GM12878 (cell line): ENCODE results near the gene FOLH1. TPM values are rescaled to one million over a fixed set of nuclear protein-coding genes. Genes with fewer than 3 reads are reported as not detected.
"Not testable (repeated sequence)": the region's sequence is repeated elsewhere in the genome, so short reads cannot be mapped to it uniquely, and the experiment has no call there.

ENCODE experiments used
- ATAC-seq: fragments of 200-7000 bp; cut with Tn5 transposase; 3 replicates; pipeline ENCODE4 v1.9.1; 2020; ENCODE audit warnings: mild to moderate bottlenecking, moderate library complexity
- BruUV-seq: library from RNA; stranded (reverse); fragments of 400-500 nt; replicated peaks from 2 replicates; lab custom pipeline; 2021; lab: Mats Ljungman, UMichigan
- CTCF ChIA-PET: fragments of 300-600 bp; sonication (Branson Sonifier 250); formaldehyde crosslinking; extraction: SDS; loops from one replicate; lab custom pipeline; 2021; ENCODE audit warnings: inconsistent platforms; lab: Yijun Ruan, JAX
- POLR2A ChIA-PET: fragments of 350-600 bp; formaldehyde crosslinking; extraction: SDS; loops from one replicate; lab custom pipeline; 2021; ENCODE audit warnings: inconsistent platforms; lab: Charles Lee
- RAD21 ChIA-PET: fragments of 300-600 bp; sonication (Branson Sonifier 250); formaldehyde crosslinking; loops from one replicate; lab custom pipeline; 2023; ENCODE audit warnings: antibody characterized with exemption; ENCODE audit not compliant: unreplicated experiment; lab: Charles Lee
- SMC1A ChIA-PET: fragments of 300-600 bp; sonication (Branson Sonifier 250); formaldehyde crosslinking; loops from one replicate; lab custom pipeline; 2023; ENCODE audit not compliant: unreplicated experiment, uncharacterized antibody; lab: Charles Lee
- DNase-seq: peaks from one replicate; pipeline ENCODE4 v3.0.0-alpha.2; 2011; ENCODE audit warnings: low read depth, low spot score
- FAIRE-seq: peaks from 3 replicates; lab custom pipeline; 2011; peaks lifted over from hg19 to GRCh38; lab: Jason Lieb, UNC
- H2AFZ ChIP-seq: 2 replicates; pipeline ENCODE4 v1.6.0; 2011; ENCODE audit warnings: low read depth, low read length, control low read depth; ENCODE audit not compliant: control insufficient read depth
- H3K27ac ChIP-seq: 2 replicates; pipeline ENCODE4 v1.5.1; 2011; ENCODE audit warnings: control low read depth; ENCODE audit not compliant: control insufficient read depth, insufficient read depth
- H3K27me3 ChIP-seq, 2 experiments: replicated peaks in 1 of 2; 2 replicates each; pipeline versions ENCODE4 v1.6.0 to v1.6.1; 2011; ENCODE audit warnings: low read length in 1 of 2; ENCODE audit not compliant: control insufficient read depth in 2 of 2, insufficient read depth in 2 of 2
- H3K36me3 ChIP-seq, 2 experiments: 2 replicates each; pipeline ENCODE4 v1.5.1; 2011; ENCODE audit warnings: low read length in 1 of 2; ENCODE audit not compliant: control insufficient read depth in 2 of 2, insufficient read depth in 2 of 2
- H3K4me1 ChIP-seq: 2 replicates; pipeline ENCODE4 v1.6.1; 2011; ENCODE audit warnings: mild to moderate bottlenecking, low read length, moderate library complexity, mixed read lengths; ENCODE audit not compliant: control insufficient read depth, insufficient read depth
- H3K4me2 ChIP-seq: 2 replicates; pipeline ENCODE4 v1.6.0; 2011; ENCODE audit warnings: control low read depth; ENCODE audit not compliant: control insufficient read depth, insufficient read depth
- H3K4me3 ChIP-seq: fragments of 200-600 bp; sonication (generic); 2 replicates; pipeline ENCODE4 v1.5.1; 2016
- H3K79me2 ChIP-seq: 2 replicates; pipeline ENCODE4 v1.6.0; 2011; ENCODE audit warnings: low read length; ENCODE audit not compliant: control insufficient read depth, insufficient read depth
- H3K9ac ChIP-seq: 2 replicates; pipeline ENCODE4 v1.8.0; 2011; ENCODE audit warnings: low read length, control low read depth, mixed read lengths; ENCODE audit not compliant: control insufficient read depth, insufficient read depth
- H3K9me3 ChIP-seq: replicated peaks from 3 replicates; pipeline ENCODE4 v1.5.1; 2011; ENCODE audit warnings: mild to moderate bottlenecking, low read length; ENCODE audit not compliant: control insufficient read depth, insufficient read depth
- H4K20me1 ChIP-seq: 2 replicates; pipeline ENCODE4 v1.6.0; 2011; ENCODE audit not compliant: control insufficient read depth, insufficient read depth
- WGBS: methylation state at CpG from one replicate; pipeline ENCODE4 v1.1.6; 2016; ENCODE audit warnings: low lambda C conversion rate; ENCODE audit not compliant: insufficient replicate concordance, insufficient coverage; ENCODE audit errors: missing lambda C conversion rate; 5-methylcytosine and 5-hydroxymethylcytosine counted together
- in situ Hi-C: fragments of 300-500 bp; cut with MboI; formaldehyde crosslinking; loops from 9 replicates; pipeline ENCODE4 v1.14.3; 2018; ENCODE audit warnings: mixed read lengths
- intact Hi-C: fragments of 100-400 bp; cut with micrococcal nuclease; formaldehyde crosslinking; loops from one replicate; pipeline ENCODE4 v1.14.2; 2022; ENCODE audit not compliant: unreplicated experiment
- polyA plus RNA-seq, 11 experiments: library from polyadenylated mRNA; depleted of rRNA in 4 of 11; unstranded in 6 of 11; stranded (reverse) in 5 of 11; fragments of >200 nt; fragmentation: Nextera tagmentation in 4 of 11; fragmentation: Illumina TruSeq in 1 of 11; extraction: Ambion mirVana in 4 of 11; extraction: Trizol in 1 of 11; gene quantifications; 1 replicate in 1 of 11; 2 replicates in 10 of 11; pipeline versions ENCODE4 v1.2.1 to v1.2.3, GENCODE V29; 2011 to 2016; ENCODE audit warnings: inconsistent platforms in 2 of 11, missing spikeins in 2 of 11, low read depth in 1 of 11
- total RNA-seq, 4 experiments: library from RNA; depleted of rRNA in 3 of 4; stranded (reverse); fragments of >200 nt in 3 of 4; fragmentation: Illumina TruSeq in 1 of 4; extraction: Trizol in 1 of 4; gene quantifications; 2 replicates each; pipeline versions ENCODE4 v1.2.1 to v1.2.3, GENCODE V29; 2013 to 2021

Gene FOLH1
- total and polyA plus RNA-seq, 10 of the 15 experiments (the other 5 are each of a cell fraction or from before 2014, with no cell fraction given), result not detected

GRCh38 chr11:49186225-49186624 is 22.2 kb downstream of the FOLH1 start:
- POLR2A ChIA-PET, H3K4me2 ChIP-seq, in situ Hi-C loops, H3K9ac ChIP-seq, H3K79me2 ChIP-seq, H3K27me3 ChIP-seq, H3K9me3 ChIP-seq, ATAC-seq, RAD21 ChIA-PET, H3K4me3 ChIP-seq, BruUV-seq, H4K20me1 ChIP-seq, SMC1A ChIA-PET, CTCF ChIA-PET, H2AFZ ChIP-seq, H3K27ac ChIP-seq, intact Hi-C loops, H3K36me3 ChIP-seq, H3K4me1 ChIP-seq, FAIRE-seq, DNase-seq: not testable (repeated sequence)
- 19% methylated on average over 2 of the region's 2 CpGs for WGBS

DNA sequence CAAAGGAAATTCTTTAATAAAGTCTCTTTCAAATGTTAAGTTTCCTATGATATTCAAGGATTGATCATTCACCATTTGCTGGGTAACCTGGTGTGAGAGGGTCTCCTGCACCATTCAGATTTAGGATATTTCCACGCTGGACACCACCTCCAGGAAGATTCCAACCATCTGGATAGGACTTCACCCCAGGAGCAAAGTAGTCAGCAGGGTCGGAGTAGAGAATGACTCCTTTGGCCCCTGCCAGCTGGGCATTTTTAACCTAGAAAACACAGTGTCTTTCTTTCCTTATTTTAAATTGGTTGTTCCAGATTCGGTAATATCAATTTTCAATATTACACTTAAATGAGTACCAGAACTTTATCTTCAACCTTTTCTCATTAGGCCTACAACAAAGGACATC is 22.8 kb downstream of the FOLH1 start:
- H3K36me3 ChIP-seq, H3K9ac ChIP-seq, H3K4me1 ChIP-seq, H3K79me2 ChIP-seq, BruUV-seq, H3K4me2 ChIP-seq, in situ Hi-C loops, H3K27ac ChIP-seq, H3K4me3 ChIP-seq, ATAC-seq, RAD21 ChIA-PET, DNase-seq, CTCF ChIA-PET, intact Hi-C loops, H3K9me3 ChIP-seq, H4K20me1 ChIP-seq, SMC1A ChIA-PET, H2AFZ ChIP-seq, FAIRE-seq, H3K27me3 ChIP-seq, POLR2A ChIA-PET: not testable (repeated sequence)
- 1% methylated on average over 3 of the region's 3 CpGs for WGBS

GRCh38 chr11:49184756-49185155 is 23.6 kb downstream of the FOLH1 start:
- POLR2A ChIA-PET, H3K4me3 ChIP-seq, ATAC-seq, in situ Hi-C loops, H3K36me3 ChIP-seq, H3K9ac ChIP-seq, H3K27me3 ChIP-seq, DNase-seq, SMC1A ChIA-PET, BruUV-seq, H3K27ac ChIP-seq, RAD21 ChIA-PET, CTCF ChIA-PET, H3K4me2 ChIP-seq, H3K79me2 ChIP-seq, H3K4me1 ChIP-seq, H3K9me3 ChIP-seq, FAIRE-seq, H2AFZ ChIP-seq, intact Hi-C loops, H4K20me1 ChIP-seq: not testable (repeated sequence)

DNA sequence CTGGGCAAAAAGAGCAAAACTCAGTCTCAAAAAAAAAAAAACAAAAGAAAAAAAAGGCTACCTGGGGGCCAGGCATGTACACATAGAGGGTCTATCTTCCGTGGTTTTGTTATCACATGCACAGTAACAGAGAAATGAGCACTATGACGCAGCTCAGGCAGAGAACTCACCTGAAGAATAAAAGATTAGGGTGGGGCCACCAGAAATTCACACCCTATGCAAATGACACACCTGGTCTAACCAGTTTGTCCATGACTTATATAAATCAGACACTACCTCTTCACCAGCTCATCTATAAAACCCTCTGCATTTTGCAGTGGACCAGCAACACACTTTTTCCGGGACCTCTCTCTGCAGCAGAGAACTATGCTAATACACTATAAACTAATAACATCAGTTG is 30.5 kb downstream of the FOLH1 start:
- H2AFZ ChIP-seq, in situ Hi-C loops, H3K79me2 ChIP-seq, DNase-seq, intact Hi-C loops, BruUV-seq, H3K27ac ChIP-seq, POLR2A ChIA-PET, H3K4me3 ChIP-seq, H3K9ac ChIP-seq, FAIRE-seq, H3K36me3 ChIP-seq, RAD21 ChIA-PET, H4K20me1 ChIP-seq, SMC1A ChIA-PET, H3K4me2 ChIP-seq, CTCF ChIA-PET, H3K4me1 ChIP-seq, H3K9me3 ChIP-seq, H3K27me3 ChIP-seq, ATAC-seq: not testable (repeated sequence)
- WGBS, result 28% methylated on average over 3 of the region's 3 CpGs
